PFSK-1 (cell line): ENCODE data around the gene ST7.

Experiments
- FOXP2 ChIP-seq: optimal IDR thresholded peaks from 2 replicates; pipeline ENCODE3; 2011; ENCODE audit warnings: borderline replicate concordance, control low read depth, inconsistent platforms; ENCODE audit not compliant: insufficient read depth; ENCODE audit errors: extremely low read length, extremely low read depth
- POLR2AphosphoS5 ChIP-seq: IDR thresholded peaks from 2 replicates; pipeline ENCODE4 v1.6.1; 2012; ENCODE audit warnings: low read depth, mild to moderate bottlenecking, control low read depth, low read length, moderate library complexity
- REST ChIP-seq, 2 experiments: IDR thresholded peaks; 2 replicates each; pipeline versions ENCODE4 v1.6.1 to v1.8.0; 2011 to 2012; ENCODE audit warnings: low read depth in 2 of 2, low read length in 2 of 2, control low read depth in 1 of 2, inconsistent platforms in 1 of 2, mild to moderate bottlenecking in 1 of 2, moderate library complexity in 1 of 2; ENCODE audit not compliant: insufficient read depth in 1 of 2
- SIN3A ChIP-seq: IDR thresholded peaks from 2 replicates; pipeline ENCODE4 v1.6.1; 2012; ENCODE audit warnings: mild to moderate bottlenecking, low read length, moderate library complexity, borderline replicate concordance; ENCODE audit not compliant: insufficient read depth
- TAF1 ChIP-seq: IDR thresholded peaks from 2 replicates; pipeline ENCODE4 v1.6.1; 2012; ENCODE audit warnings: low read length, control low read depth, borderline replicate concordance; ENCODE audit not compliant: insufficient read depth

GRCh38 chr7:117274951-117275350 lies 321.6 kb downstream of the ST7 start:
- TF ChIP-seq TAF1 (no peak), REST (IDR thresholded peaks at IDR 0.05; ENCODE audit: insufficient read depth in 1 of 2, low read depth in 2 of 2, low read length in 2 of 2) (no peak), POLR2AphosphoS5 (no peak), FOXP2 (no peak), SIN3A (no peak)
